Esophagus squamous epithelium (tissue), 4 donors: Measurements from ENCODE around the gene TANGO6.

Experiments used
- POLR2A ChIP-seq, 4 donors: fragments of 450-650 bp; IDR thresholded peaks; one replicate each; pipeline ENCODE4 v1.6.1; 2017; ENCODE audit warnings: antibody characterized with exemption in 4 of 4, mild to moderate bottlenecking in 4 of 4, moderate library complexity in 3 of 4
- TF ChIP-seq, protein P1 (sequence below), 6 experiments: fragments of 450-650 bp in 4 of 6; fragments of 200-600 bp in 2 of 6; sonication (generic) in 2 of 6; IDR thresholded peaks; one replicate each; pipeline ENCODE4 v1.5.1; 2016 to 2019; ENCODE audit warnings: antibody characterized with exemption in 6 of 6, mild to moderate bottlenecking in 4 of 6, moderate library complexity in 4 of 6

DNA sequence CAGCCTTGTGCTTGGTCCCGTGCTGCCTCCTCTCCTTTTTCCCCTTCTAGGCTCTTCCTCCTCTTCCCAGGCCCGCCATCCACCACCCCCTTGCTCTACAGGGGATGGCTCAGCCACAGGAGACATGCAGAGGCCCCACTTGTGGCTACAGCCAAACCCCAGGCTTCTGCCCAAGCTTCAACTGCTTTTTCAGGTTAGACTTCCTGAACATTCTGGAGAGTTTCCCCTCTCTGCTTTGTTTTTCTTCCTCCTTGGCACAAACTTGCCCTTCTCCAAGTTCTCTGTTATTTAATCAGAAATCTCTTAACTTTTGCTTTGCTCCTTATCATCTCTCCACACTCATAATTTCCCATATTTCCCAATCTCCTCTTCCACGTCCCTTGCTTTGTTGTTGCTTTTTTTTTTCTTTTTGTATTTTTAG is 243.8 kb downstream of the TANGO6 start:
- TF ChIP-seq, protein P1, sequence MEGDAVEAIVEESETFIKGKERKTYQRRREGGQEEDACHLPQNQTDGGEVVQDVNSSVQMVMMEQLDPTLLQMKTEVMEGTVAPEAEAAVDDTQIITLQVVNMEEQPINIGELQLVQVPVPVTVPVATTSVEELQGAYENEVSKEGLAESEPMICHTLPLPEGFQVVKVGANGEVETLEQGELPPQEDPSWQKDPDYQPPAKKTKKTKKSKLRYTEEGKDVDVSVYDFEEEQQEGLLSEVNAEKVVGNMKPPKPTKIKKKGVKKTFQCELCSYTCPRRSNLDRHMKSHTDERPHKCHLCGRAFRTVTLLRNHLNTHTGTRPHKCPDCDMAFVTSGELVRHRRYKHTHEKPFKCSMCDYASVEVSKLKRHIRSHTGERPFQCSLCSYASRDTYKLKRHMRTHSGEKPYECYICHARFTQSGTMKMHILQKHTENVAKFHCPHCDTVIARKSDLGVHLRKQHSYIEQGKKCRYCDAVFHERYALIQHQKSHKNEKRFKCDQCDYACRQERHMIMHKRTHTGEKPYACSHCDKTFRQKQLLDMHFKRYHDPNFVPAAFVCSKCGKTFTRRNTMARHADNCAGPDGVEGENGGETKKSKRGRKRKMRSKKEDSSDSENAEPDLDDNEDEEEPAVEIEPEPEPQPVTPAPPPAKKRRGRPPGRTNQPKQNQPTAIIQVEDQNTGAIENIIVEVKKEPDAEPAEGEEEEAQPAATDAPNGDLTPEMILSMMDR (IDR thresholded peaks at IDR 0.05), result no peak
- no peak for TF ChIP-seq POLR2A (IDR thresholded peaks at IDR 0.05)
